Stimulated activated CD4-positive, alpha-beta T cell treated with anti-CD3 and anti-CD28 coated beads, Interleukin-1b, Interleukin-23, amount 100 ng/mL, for 1 hour (primary cell): ENCODE data around the gene MYO1H.
"Not testable (repeated sequence)": the region's sequence is repeated elsewhere in the genome, so short reads cannot be mapped to it uniquely, and the experiment has no call there.

ENCODE experiments used
- DNase-seq, 2 donors: peaks; one replicate each; pipeline ENCODE4 v3.0.0-alpha.2; 2020; ENCODE audit warnings: low read depth in 2 of 2

Gene MYO1H

GRCh38 chr12:109421355-109422087, 73.8 kb downstream of the MYO1H start:
- DNase-seq: no peak

- DNase-seq: no peak
Measured at GRCh38 chr12:109422251-109422650, 74.6 kb downstream of the MYO1H start.

- no peak for DNase-seq
Measured at GRCh38 chr12:109423392-109423791, 75.7 kb downstream of the MYO1H start.

GRCh38 chr12:109428037-109428629, 80.4 kb downstream of the MYO1H start:
- peak; percentile 31 to 64 for DNase-seq

GRCh38 chr12:109428804-109429203, 81.1 kb downstream of the MYO1H start:
- not testable (repeated sequence) for DNase-seq

- no peak for DNase-seq
Measured at GRCh38 chr12:109430244-109430643, 82.5 kb downstream of the MYO1H start.

GRCh38 chr12:109432431-109432830, 84.7 kb downstream of the MYO1H start:
- DNase-seq: no peak

GRCh38 chr12:109432842-109433304, 85.2 kb downstream of the MYO1H start:
- DNase-seq: peak; percentile 36 to 58

GRCh38 chr12:109433618-109434017, 85.9 kb downstream of the MYO1H start:
- DNase-seq: no peak

GRCh38 chr12:109434582-109434981, 86.9 kb downstream of the MYO1H start:
- DNase-seq: no peak

- no peak for DNase-seq
Measured at GRCh38 chr12:109435428-109436187, 87.9 kb downstream of the MYO1H start.

GRCh38 chr12:109436188-109436560, 88.5 kb downstream of the MYO1H start:
- DNase-seq: no peak

- DNase-seq: no peak
Measured at GRCh38 chr12:109439181-109439580, 91.5 kb downstream of the MYO1H start.

GRCh38 chr12:109439951-109440350, 92.3 kb downstream of the MYO1H start:
- DNase-seq: not testable (repeated sequence)

- DNase-seq: no peak
Measured at GRCh38 chr12:109440851-109441490, 93.3 kb downstream of the MYO1H start.

- no peak for DNase-seq
Measured at GRCh38 chr12:109443794-109444193, 96.1 kb downstream of the MYO1H start.

- DNase-seq: no peak
Measured at GRCh38 chr12:109444259-109444658, 96.6 kb downstream of the MYO1H start.

- no peak for DNase-seq
Measured at GRCh38 chr12:109445191-109445609, 97.5 kb downstream of the MYO1H start.

- DNase-seq: no peak
Measured at GRCh38 chr12:109446869-109447268, 99.2 kb downstream of the MYO1H start.

GRCh38 chr12:109447482-109447881, 99.8 kb downstream of the MYO1H start:
- no peak for DNase-seq

GRCh38 chr12:109448272-109448671, 100.6 kb downstream of the MYO1H start:
- DNase-seq: no peak

- DNase-seq: no peak
Measured at GRCh38 chr12:109448707-109449390, 101.1 kb downstream of the MYO1H start.
